BLaER1 treated with 17β-estradiol and CSF1 and Interleukin-3, amounts not matched to agents 10 nM and 100 nM (cell line): ENCODE measurements around the gene CTRB1.

Experiments
- H3K27ac ChIP-seq, 11 experiments: shearing (Covaris generic); formaldehyde crosslinking; 2 replicates each; pipeline ENCODE4 v1.8.1; 2022
- H3K27me3 ChIP-seq, 11 experiments: shearing (Covaris generic); formaldehyde crosslinking; 2 replicates each; pipeline ENCODE4 v1.8.1; 2022
- H3K36me3 ChIP-seq, 11 experiments: shearing (Covaris generic); formaldehyde crosslinking; 2 replicates each; pipeline ENCODE4 v1.8.1; 2022
- H3K4me1 ChIP-seq, 10 experiments: shearing (Covaris generic); formaldehyde crosslinking; 2 replicates each; pipeline ENCODE4 v1.8.1; 2022
- H3K4me2 ChIP-seq, 11 experiments: shearing (Covaris generic); formaldehyde crosslinking; 2 replicates each; pipeline ENCODE4 v1.8.1; 2022
- H3K4me3 ChIP-seq, 10 experiments: shearing (Covaris generic); formaldehyde crosslinking; 2 replicates each; pipeline ENCODE4 v1.8.1; 2022
- H3K9ac ChIP-seq, 11 experiments: shearing (Covaris generic); formaldehyde crosslinking; 2 replicates each; pipeline ENCODE4 v1.8.1; 2022
- H3K9me3 ChIP-seq, 11 experiments: shearing (Covaris generic); formaldehyde crosslinking; replicated peaks in 1 of 11; 2 replicates each; pipeline ENCODE4 v1.8.1; 2022
- H4K20me1 ChIP-seq, 11 experiments: shearing (Covaris generic); formaldehyde crosslinking; 2 replicates each; pipeline ENCODE4 v1.8.1; 2022
- Cebpa-rat ChIP-seq, 11 experiments: shearing (Covaris generic); IDR thresholded peaks; 2 replicates each; pipeline ENCODE4 v1.8.1; 2022

CTRB1 gene

GRCh38 chr16:75273054-75273925 lies 54.5 kb downstream of the CTRB1 start:
- Histone ChIP-seq H4K20me1 (peaks cover 0 to 54% (median 0%) of the 10 kb centered on the region in 11 experiments; a peak in 9 of 22 replicates), H3K9me3 (0 out of 22 replicates have a peak, but pooled peaks cover 0 to 11% (median 0%) of the 10 kb centered on the region in 11 experiments), H3K4me1 (peaks cover 9 to 21% (median 15%) of the 10 kb centered on the region in 10 experiments), H3K9ac (no peak overlapping the region), H3K27me3 (peaks cover under 1 to 99% (median 15%) of the 10 kb centered on the region in 11 experiments; a peak in 18 of 22 replicates), H3K4me3 (no peak overlapping the region), H3K36me3 (no peaks in the 10 kb centered on the region), H3K4me2 (peak overlapping the region in 6 of 11 experiments; percentile 70 to 84 (median 72); a peak in 8 of 22 replicates), H3K27ac (no peak overlapping the region)
- no peak for TF ChIP-seq Cebpa-rat (IDR thresholded peaks at IDR 0.05)
